GM12878 (cell line): Measurements from ENCODE around the gene FLT3LG. TPM values are rescaled to one million over a fixed set of nuclear protein-coding genes. Genes with fewer than 3 reads are reported as not detected.

Source experiments
- ATAC-seq: fragments of 200-7000 bp; cut with Tn5 transposase; 3 replicates; pipeline ENCODE4 v1.9.1; 2020; ENCODE audit warnings: mild to moderate bottlenecking, moderate library complexity
- BruUV-seq: library from RNA; stranded (reverse); fragments of 400-500 nt; replicated peaks from 2 replicates; lab custom pipeline; 2021; lab: Mats Ljungman, UMichigan
- CTCF ChIA-PET: fragments of 300-600 bp; sonication (Branson Sonifier 250); formaldehyde crosslinking; extraction: SDS; loops from one replicate; lab custom pipeline; 2021; ENCODE audit warnings: inconsistent platforms; lab: Yijun Ruan, JAX
- POLR2A ChIA-PET: fragments of 350-600 bp; formaldehyde crosslinking; extraction: SDS; loops from one replicate; lab custom pipeline; 2021; ENCODE audit warnings: inconsistent platforms; lab: Charles Lee
- RAD21 ChIA-PET: fragments of 300-600 bp; sonication (Branson Sonifier 250); formaldehyde crosslinking; loops from one replicate; lab custom pipeline; 2023; ENCODE audit warnings: antibody characterized with exemption; ENCODE audit not compliant: unreplicated experiment; lab: Charles Lee
- SMC1A ChIA-PET: fragments of 300-600 bp; sonication (Branson Sonifier 250); formaldehyde crosslinking; loops from one replicate; lab custom pipeline; 2023; ENCODE audit not compliant: unreplicated experiment, uncharacterized antibody; lab: Charles Lee
- DNase-seq: peaks from one replicate; pipeline ENCODE4 v3.0.0-alpha.2; 2011; ENCODE audit warnings: low read depth, low spot score
- FAIRE-seq: peaks from 3 replicates; lab custom pipeline; 2011; peaks lifted over from hg19 to GRCh38; lab: Jason Lieb, UNC
- H2AFZ ChIP-seq: 2 replicates; pipeline ENCODE4 v1.6.0; 2011; ENCODE audit warnings: low read depth, low read length, control low read depth; ENCODE audit not compliant: control insufficient read depth
- H3K27ac ChIP-seq: 2 replicates; pipeline ENCODE4 v1.5.1; 2011; ENCODE audit warnings: control low read depth; ENCODE audit not compliant: control insufficient read depth, insufficient read depth
- H3K27me3 ChIP-seq, 2 experiments: replicated peaks in 1 of 2; 2 replicates each; pipeline versions ENCODE4 v1.6.0 to v1.6.1; 2011; ENCODE audit warnings: low read length in 1 of 2; ENCODE audit not compliant: control insufficient read depth in 2 of 2, insufficient read depth in 2 of 2
- H3K36me3 ChIP-seq, 2 experiments: 2 replicates each; pipeline ENCODE4 v1.5.1; 2011; ENCODE audit warnings: low read length in 1 of 2; ENCODE audit not compliant: control insufficient read depth in 2 of 2, insufficient read depth in 2 of 2
- H3K4me1 ChIP-seq: 2 replicates; pipeline ENCODE4 v1.6.1; 2011; ENCODE audit warnings: mild to moderate bottlenecking, low read length, moderate library complexity, mixed read lengths; ENCODE audit not compliant: control insufficient read depth, insufficient read depth
- H3K4me2 ChIP-seq: 2 replicates; pipeline ENCODE4 v1.6.0; 2011; ENCODE audit warnings: control low read depth; ENCODE audit not compliant: control insufficient read depth, insufficient read depth
- H3K4me3 ChIP-seq: fragments of 200-600 bp; sonication (generic); 2 replicates; pipeline ENCODE4 v1.5.1; 2016
- H3K79me2 ChIP-seq: 2 replicates; pipeline ENCODE4 v1.6.0; 2011; ENCODE audit warnings: low read length; ENCODE audit not compliant: control insufficient read depth, insufficient read depth
- H3K9ac ChIP-seq: 2 replicates; pipeline ENCODE4 v1.8.0; 2011; ENCODE audit warnings: low read length, control low read depth, mixed read lengths; ENCODE audit not compliant: control insufficient read depth, insufficient read depth
- H3K9me3 ChIP-seq: replicated peaks from 3 replicates; pipeline ENCODE4 v1.5.1; 2011; ENCODE audit warnings: mild to moderate bottlenecking, low read length; ENCODE audit not compliant: control insufficient read depth, insufficient read depth
- H4K20me1 ChIP-seq: 2 replicates; pipeline ENCODE4 v1.6.0; 2011; ENCODE audit not compliant: control insufficient read depth, insufficient read depth
- CHD4 ChIP-seq: fragments of 200-600 bp; sonication (generic); IDR thresholded peaks from 2 replicates; pipeline ENCODE4 v1.6.1; 2016; ENCODE audit warnings: mild to moderate bottlenecking
- FOS ChIP-seq: IDR thresholded peaks from 3 replicates; pipeline ENCODE4 v1.6.1; 2011; ENCODE audit warnings: borderline replicate concordance; ENCODE audit not compliant: insufficient read length; ENCODE audit errors: extremely low read depth
- JUND ChIP-seq: IDR thresholded peaks from 2 replicates; pipeline ENCODE4 v1.6.1; 2012; ENCODE audit warnings: low read depth, mild to moderate bottlenecking, low read length, improper control_type of control experiment, moderate library complexity
- MAX ChIP-seq: IDR thresholded peaks from 2 replicates; pipeline ENCODE4 v1.6.1; 2012; ENCODE audit warnings: low read depth, low read length, improper control_type of control experiment
- MEF2B ChIP-seq: fragments of 450-650 bp; IDR thresholded peaks from 2 replicates; pipeline ENCODE4 v1.6.1; 2018; ENCODE audit warnings: mild to moderate bottlenecking, moderate library complexity; ENCODE audit not compliant: partially characterized antibody, poor library complexity, severe bottlenecking
- MTA3 ChIP-seq: IDR thresholded peaks from 2 replicates; pipeline ENCODE4 v1.6.1; 2012; ENCODE audit warnings: low read length, inconsistent platforms, borderline replicate concordance
- POLR2AphosphoS5 ChIP-seq: IDR thresholded peaks from 2 replicates; pipeline ENCODE4 v1.6.1; 2011; ENCODE audit warnings: mild to moderate bottlenecking, low read length, inconsistent platforms
- RAD51 ChIP-seq: fragments of 450-650 bp; IDR thresholded peaks from 2 replicates; pipeline ENCODE4 v1.6.1; 2016; ENCODE audit warnings: moderate library complexity, mild to moderate bottlenecking, inconsistent platforms
- RBBP5 ChIP-seq: fragments of 200-600 bp; sonication (generic); conservative IDR thresholded peaks from 2 replicates; pipeline ENCODE4 v1.6.1; 2016
- RELA ChIP-seq: fragments of 450-650 bp; IDR thresholded peaks from 2 replicates; pipeline ENCODE4 v1.8.0; 2014; ENCODE audit warnings: borderline replicate concordance; ENCODE audit not compliant: partially characterized antibody
- SMAD5 ChIP-seq: IDR thresholded peaks from 2 replicates; pipeline ENCODE4 v1.6.1; 2016; ENCODE audit warnings: antibody characterized with exemption, low read depth
- SPI1 ChIP-seq: IDR thresholded peaks from 2 replicates; pipeline ENCODE4 v1.6.1; 2011; ENCODE audit warnings: low read depth, mild to moderate bottlenecking, low read length, moderate library complexity, borderline replicate concordance; ENCODE audit not compliant: insufficient read depth
- ZBTB11 ChIP-seq: fragments of 450-650 bp; formaldehyde crosslinking; IDR thresholded peaks from 2 replicates; pipeline ENCODE4 v1.5.0; 2022; ENCODE audit warnings: mild to moderate bottlenecking, missing genetic modification characterization
- ZBTB33 ChIP-seq: fragments of 450-650 bp; IDR thresholded peaks from 2 replicates; pipeline ENCODE4 v1.6.1; 2017; ENCODE audit warnings: mild to moderate bottlenecking
- WGBS: methylation state at CpG from one replicate; pipeline ENCODE4 v1.1.6; 2016; ENCODE audit warnings: low lambda C conversion rate; ENCODE audit not compliant: insufficient replicate concordance, insufficient coverage; ENCODE audit errors: missing lambda C conversion rate; 5-methylcytosine and 5-hydroxymethylcytosine counted together
- in situ Hi-C: fragments of 300-500 bp; cut with MboI; formaldehyde crosslinking; loops from 9 replicates; pipeline ENCODE4 v1.14.3; 2018; ENCODE audit warnings: mixed read lengths
- intact Hi-C: fragments of 100-400 bp; cut with micrococcal nuclease; formaldehyde crosslinking; loops from one replicate; pipeline ENCODE4 v1.14.2; 2022; ENCODE audit not compliant: unreplicated experiment
- polyA plus RNA-seq, 11 experiments: library from polyadenylated mRNA; depleted of rRNA in 4 of 11; unstranded in 6 of 11; stranded (reverse) in 5 of 11; fragments of >200 nt; fragmentation: Nextera tagmentation in 4 of 11; fragmentation: Illumina TruSeq in 1 of 11; extraction: Ambion mirVana in 4 of 11; extraction: Trizol in 1 of 11; gene quantifications; 1 replicate in 1 of 11; 2 replicates in 10 of 11; pipeline versions ENCODE4 v1.2.1 to v1.2.3, GENCODE V29; 2011 to 2016; ENCODE audit warnings: inconsistent platforms in 2 of 11, missing spikeins in 2 of 11, low read depth in 1 of 11
- total RNA-seq, 4 experiments: library from RNA; depleted of rRNA in 3 of 4; stranded (reverse); fragments of >200 nt in 3 of 4; fragmentation: Illumina TruSeq in 1 of 4; extraction: Trizol in 1 of 4; gene quantifications; 2 replicates each; pipeline versions ENCODE4 v1.2.1 to v1.2.3, GENCODE V29; 2013 to 2021

The FLT3LG gene
- total and polyA plus RNA-seq, 10 of the 15 experiments (the other 5 are each of a cell fraction or from before 2014, with no cell fraction given) = 0.68 to 13.1 (median 4.3) TPM

GRCh38 chr19:49487277-49488045 lies 13.4 kb downstream of the FLT3LG start, which contains the start of gene RPL13A:
RPL13A (plus strand) TSS chr19:49487608; CDS start chr19:49487630, 22 bp downstream.
- 1% methylated on average over 57 of the region's 57 CpGs for WGBS
- H3K79me2 ChIP-seq = peaks cover 41% of the 10 kb centered on the region
- BruUV-seq = TSS peak; percentile 74
- ChIA-PET POLR2A (interaction anchor here (1.0 to 2.7 kb wide), 9 partner anchors 9 to 494 kb away, joined by 3 to 11 read pairs (median 3); partner anchors contain the start of genes ALDH16A1, GYS1, PIH1D1 and RPS11), SMC1A (interaction anchor here (0.6 to 1.0 kb wide), 2 partner anchors 10 to 483 kb away, joined by 4 read pairs; no protein-coding TSS in a partner anchor), CTCF (interaction anchor here (0.6 to 1.6 kb wide), 5 partner anchors 14 to 153 kb away, joined by 3 to 6 read pairs (median 4); partner anchors contain the start of genes ALDH16A1 and FLT3LG), RAD21 (interaction anchor here (0.7 to 1.6 kb wide), 3 partner anchors 14 to 59 kb away, joined by 3 to 6 read pairs (median 5); partner anchors contain the start of gene FLT3LG)
- peak within 1 kb of the TSS; percentile 83 for H3K27ac ChIP-seq
- intact Hi-C loops (loop anchor here (1.0 to 5.0 kb wide), 3 partner anchors 9 to 385 kb away; partner anchors contain the start of genes PIH1D1 and RPS11), in situ Hi-C loops (no loop called here)
- H3K4me2 ChIP-seq = peak within 1 kb of the TSS; percentile 91
- peak; percentile 92 for ATAC-seq
- H3K4me3 ChIP-seq = peak within 1 kb of the TSS; percentile 97
- peaks cover 16% of the 10 kb centered on the region for H3K4me1 ChIP-seq
- peak; percentile 95 for FAIRE-seq
- no peaks in the 10 kb centered on the region for H3K27me3 ChIP-seq
- DNase-seq = peak; percentile 98
- H3K9me3 ChIP-seq = no peaks in the 10 kb centered on the region
- H3K36me3 ChIP-seq = peaks cover 24 to 31% of the 10 kb centered on the region in 2 experiments
- peak within 1 kb of the TSS; percentile 95 for H3K9ac ChIP-seq
- peaks cover 13% of the 10 kb centered on the region for H4K20me1 ChIP-seq
- H2AFZ ChIP-seq = peak within 1 kb of the TSS; percentile 87
- peak; percentile 63 for TF ChIP-seq MEF2B
- peak; percentile 28 for TF ChIP-seq FOS
- peak; percentile 100 for TF ChIP-seq POLR2AphosphoS5
- peak; percentile 89 for TF ChIP-seq RELA
- no peak for TF ChIP-seq MTA3
- peak; percentile 98 for TF ChIP-seq MAX
- TF ChIP-seq JUND = no peak
- no peak for TF ChIP-seq SPI1
- peak; percentile 98 for TF ChIP-seq SMAD5
- TF ChIP-seq RBBP5 = no peak
- peak; percentile 97 for TF ChIP-seq RAD51
- TF ChIP-seq ZBTB11 = no peak
- no peak for TF ChIP-seq ZBTB33
- no peak for TF ChIP-seq CHD4
